Testis (tissue), 2 donors: Measurements from ENCODE around the gene EHMT2.

Source experiments
- CTCF ChIP-seq, 3 experiments: fragments of 450-650 bp in 2 of 3; fragments of 200-600 bp in 1 of 3; sonication (generic) in 1 of 3; IDR thresholded peaks; one replicate each; pipeline ENCODE4 v1.5.1; 2016 to 2019; ENCODE audit warnings: antibody characterized with exemption in 3 of 3, mild to moderate bottlenecking in 2 of 3, moderate library complexity in 1 of 3
- POLR2A ChIP-seq: fragments of 450-650 bp; IDR thresholded peaks from one replicate; pipeline ENCODE4 v1.6.1; 2017; ENCODE audit warnings: antibody characterized with exemption, mild to moderate bottlenecking, moderate library complexity

GRCh38 chr6:31875877-31876276 is 21.6 kb downstream of the EHMT2 start:
- no peak for TF ChIP-seq CTCF (IDR thresholded peaks at IDR 0.05)
- TF ChIP-seq POLR2A = no peak
